Measurements from ENCODE around the gene SCYL3. TPM values are rescaled to one million over a fixed set of nuclear protein-coding genes. Genes with fewer than 3 reads are reported as not detected.
A peak's percentile ranks its signal among the peaks of the same experiment; 100 is the strongest.

The SCYL3 gene
- total RNA-seq, 1 donor from 2014 or later = 4.5 TPM

- DNase-seq (ENCODE audit: low read depth) (no peak), FAIRE-seq (no peak)
- Histone ChIP-seq H3K27me3 (ENCODE audit: control insufficient read depth, insufficient read depth, low read length) (no peaks in the 10 kb centered on the region), H3K36me3 (ENCODE audit: control insufficient read depth, insufficient read depth, low read length) (peaks cover 5% of the 10 kb centered on the region), H3K4me3 (ENCODE audit: low read depth, low read length) (no peak overlapping the region)
- TF ChIP-seq CTCF (IDR thresholded peaks at IDR 0.05; ENCODE audit: insufficient read depth, low read length, severe bottlenecking) = no peak
These were observed 3.8 kb downstream of the SCYL3 start for GRCh38 chr1:169889871-169890270.

- no peak for TF ChIP-seq CTCF (IDR thresholded peaks at IDR 0.05; ENCODE audit: insufficient read depth, low read length, severe bottlenecking)
- no peak for FAIRE-seq
- Histone ChIP-seq H3K27me3 (ENCODE audit: control insufficient read depth, insufficient read depth, low read length) (no peaks in the 10 kb centered on the region), H3K4me3 (ENCODE audit: low read depth, low read length) (no peak overlapping the region), H3K36me3 (ENCODE audit: control insufficient read depth, insufficient read depth, low read length) (peaks cover 5% of the 10 kb centered on the region)
- no peak for DNase-seq (ENCODE audit: low read depth)
These were observed 6.8 kb downstream of the SCYL3 start for GRCh38 chr1:169886931-169887330.

- FAIRE-seq = no peak
These were observed 7.3 kb downstream of the SCYL3 start for GRCh38 chr1:169886422-169886821.

GRCh38 chr1:169885207-169885606 is 8.5 kb downstream of the SCYL3 start:
- FAIRE-seq (no peak), DNase-seq (ENCODE audit: low read depth) (peak; percentile 22)
- Histone ChIP-seq H3K27me3 (ENCODE audit: control insufficient read depth, insufficient read depth, low read length) (no peaks in the 10 kb centered on the region), H3K36me3 (ENCODE audit: control insufficient read depth, insufficient read depth, low read length) (peaks cover 5% of the 10 kb centered on the region), H3K4me3 (ENCODE audit: low read depth, low read length) (no peak overlapping the region)
- TF ChIP-seq CTCF (IDR thresholded peaks at IDR 0.05; ENCODE audit: insufficient read depth, low read length, severe bottlenecking) = no peak

More at GRCh38 chr1:169886422-169886821, 7.3 kb downstream of the SCYL3 start:
- H3K36me3 ChIP-seq (ENCODE audit: control insufficient read depth, insufficient read depth, low read length) = peaks cover 5% of the 10 kb centered on the region
- no peaks in the 10 kb centered on the region for H3K27me3 ChIP-seq (ENCODE audit: control insufficient read depth, insufficient read depth, low read length)
- no peak for TF ChIP-seq CTCF (IDR thresholded peaks at IDR 0.05; ENCODE audit: insufficient read depth, low read length, severe bottlenecking)
- no peak overlapping the region for H3K4me3 ChIP-seq (ENCODE audit: low read depth, low read length)
- DNase-seq (ENCODE audit: low read depth) = no peak

GRCh38 chr1:169884634-169885033 is 9.1 kb downstream of the SCYL3 start:
- FAIRE-seq (no peak), DNase-seq (ENCODE audit: low read depth) (peak; percentile 4)
- no peak for TF ChIP-seq CTCF (IDR thresholded peaks at IDR 0.05; ENCODE audit: insufficient read depth, low read length, severe bottlenecking)
- Histone ChIP-seq H3K36me3 (ENCODE audit: control insufficient read depth, insufficient read depth, low read length) (peaks cover 5% of the 10 kb centered on the region), H3K4me3 (ENCODE audit: low read depth, low read length) (no peak overlapping the region), H3K27me3 (ENCODE audit: control insufficient read depth, insufficient read depth, low read length) (no peaks in the 10 kb centered on the region)

DNA sequence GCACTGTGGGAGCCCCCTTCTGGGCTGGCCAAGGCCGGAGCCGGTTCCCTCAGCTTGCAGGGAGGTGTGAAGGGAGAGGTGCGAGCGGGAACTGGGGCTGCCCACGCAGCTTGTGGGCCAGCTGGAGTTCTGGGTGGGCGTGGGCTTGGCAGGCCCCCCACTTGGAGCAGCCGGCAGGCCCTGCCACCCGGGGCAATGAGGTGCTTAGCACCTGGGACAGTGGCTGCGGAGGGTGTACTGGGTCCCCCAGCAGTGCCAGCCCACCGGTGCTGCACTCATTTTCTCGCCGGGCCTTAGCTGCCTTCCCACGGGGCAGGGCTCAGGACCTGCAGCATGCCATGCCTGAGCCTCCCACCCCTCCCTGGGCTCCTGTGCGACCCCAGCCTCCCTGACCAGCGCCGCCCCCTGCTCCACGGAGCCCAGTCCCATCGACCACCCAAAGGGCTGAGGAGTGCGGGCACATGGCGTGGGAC is 11.6 kb downstream of the SCYL3 start:
- no peak for TF ChIP-seq CTCF (IDR thresholded peaks at IDR 0.05; ENCODE audit: insufficient read depth, low read length, severe bottlenecking)
- no peak for DNase-seq (ENCODE audit: low read depth)
- FAIRE-seq = no peak
- Histone ChIP-seq H3K27me3 (ENCODE audit: control insufficient read depth, insufficient read depth, low read length) (no peaks in the 10 kb centered on the region), H3K4me3 (ENCODE audit: low read depth, low read length) (no peak overlapping the region), H3K36me3 (ENCODE audit: control insufficient read depth, insufficient read depth, low read length) (peaks cover 4% of the 10 kb centered on the region)

Data from bronchial epithelial cell (primary cell).